ENCODE results near the gene EMC7. TPM values are rescaled to one million over a fixed set of nuclear protein-coding genes. Genes with fewer than 3 reads are reported as not detected.

EMC7 gene
- 10 to 100 TPM; 73.2 to 74.6 TPM for total RNA-seq
- 170 TPM for polyA plus RNA-seq (ENCODE audit: insufficient read depth, low read depth, low replicate concordance)
- long read RNA-seq, donor 1, transcript EMC7-201 (5 exons, 1,155 nt) = major isoform, 112 of 119 reads
- long read RNA-seq, donor 1, partial matches to known transcripts = 0 of 119 reads
- long read RNA-seq, donor 1, other reads (novel, unspliced or antisense) = 6 of 119 reads
- long read RNA-seq, donor 2, transcript EMC7-201 (5 exons, 1,155 nt) = major isoform, 64 of 69 reads
- long read RNA-seq, donor 2, partial matches to known transcripts = 5 of 69 reads
- long read RNA-seq, donor 2, other reads (novel, unspliced or antisense) = 0 of 69 reads

DNA sequence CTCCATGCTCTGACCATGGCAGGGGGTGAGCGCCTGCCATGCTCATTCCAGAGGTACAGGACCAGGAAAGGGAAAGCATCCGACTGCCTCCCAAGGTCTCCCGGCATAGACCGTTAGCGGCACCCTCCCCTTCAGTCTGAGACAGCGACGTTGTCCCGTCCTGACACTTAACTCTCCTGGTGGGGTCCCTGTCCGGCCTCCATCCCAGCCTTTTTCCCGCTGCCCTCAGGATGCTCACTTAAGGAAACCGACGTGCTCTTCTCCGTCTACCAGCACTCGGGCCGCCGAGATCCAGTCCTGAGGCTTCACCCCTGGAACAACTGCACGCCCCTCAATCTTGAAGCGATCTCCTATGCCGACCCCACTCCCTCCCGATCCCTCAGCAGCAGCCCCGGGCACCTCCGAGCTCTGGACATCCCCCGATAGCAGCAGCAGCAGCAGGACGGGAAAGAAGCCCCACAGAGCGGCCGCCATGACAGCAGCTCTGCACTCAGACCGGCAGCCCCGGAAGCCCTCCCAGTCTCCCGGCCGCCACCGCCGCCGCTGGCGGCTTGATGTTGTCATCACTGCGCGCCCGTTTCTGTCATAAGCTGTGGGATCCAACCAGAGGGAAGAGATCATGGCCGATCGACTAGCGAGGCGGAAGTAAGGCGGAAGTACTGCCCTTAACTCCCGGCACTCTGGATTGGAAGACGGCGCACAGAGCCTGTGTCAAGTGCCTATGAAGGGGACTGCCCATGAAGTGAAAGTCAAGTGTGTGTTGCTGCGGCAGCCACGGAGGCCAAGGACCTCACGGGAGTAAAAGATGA lies at the start of gene EMC7, which contains the start of gene PGBD4:
Gene EMC7 (minus strand): TSS at position 497 of the 809 bp plus-strand sequence. CDS start 23 bp downstream, at position 474.
Gene PGBD4 (plus strand): TSS at position 718 of the 809 bp plus-strand sequence. CDS start 449 bp downstream, outside the sequence.
- H3K27ac ChIP-seq = peak within 1 kb of the TSS; percentile 74 to 81
- intact Hi-C loops (cut with DNase I; ENCODE audit: low total_unique reads) = loop anchor here (10.0 kb wide), 1 partner anchor 123 kb away; the partner anchor contains the start of gene EMC4
- peak; percentile 99 for DNase-seq
- H3K27me3 ChIP-seq = no peaks in the 10 kb centered on the region
- TF ChIP-seq, protein P1, sequence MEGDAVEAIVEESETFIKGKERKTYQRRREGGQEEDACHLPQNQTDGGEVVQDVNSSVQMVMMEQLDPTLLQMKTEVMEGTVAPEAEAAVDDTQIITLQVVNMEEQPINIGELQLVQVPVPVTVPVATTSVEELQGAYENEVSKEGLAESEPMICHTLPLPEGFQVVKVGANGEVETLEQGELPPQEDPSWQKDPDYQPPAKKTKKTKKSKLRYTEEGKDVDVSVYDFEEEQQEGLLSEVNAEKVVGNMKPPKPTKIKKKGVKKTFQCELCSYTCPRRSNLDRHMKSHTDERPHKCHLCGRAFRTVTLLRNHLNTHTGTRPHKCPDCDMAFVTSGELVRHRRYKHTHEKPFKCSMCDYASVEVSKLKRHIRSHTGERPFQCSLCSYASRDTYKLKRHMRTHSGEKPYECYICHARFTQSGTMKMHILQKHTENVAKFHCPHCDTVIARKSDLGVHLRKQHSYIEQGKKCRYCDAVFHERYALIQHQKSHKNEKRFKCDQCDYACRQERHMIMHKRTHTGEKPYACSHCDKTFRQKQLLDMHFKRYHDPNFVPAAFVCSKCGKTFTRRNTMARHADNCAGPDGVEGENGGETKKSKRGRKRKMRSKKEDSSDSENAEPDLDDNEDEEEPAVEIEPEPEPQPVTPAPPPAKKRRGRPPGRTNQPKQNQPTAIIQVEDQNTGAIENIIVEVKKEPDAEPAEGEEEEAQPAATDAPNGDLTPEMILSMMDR (IDR thresholded peaks at IDR 0.05) = peak in 1 of 3 experiments; percentile 12
- no peak for TF ChIP-seq POLR2A (IDR thresholded peaks at IDR 0.05)
- H3K4me1 ChIP-seq = peaks cover 4% of the 10 kb centered on the region
- peak within 1 kb of the TSS; percentile 85 to 96 for H3K4me3 ChIP-seq
- no peaks in the 10 kb centered on the region for H3K9me3 ChIP-seq
- 0% methylated on average over 35 to 48 of the region's 48 CpGs for WGBS, 2 donors
- no peaks in the 10 kb centered on the region for H3K36me3 ChIP-seq (ENCODE audit: low read depth, missing control alignments)

DNA sequence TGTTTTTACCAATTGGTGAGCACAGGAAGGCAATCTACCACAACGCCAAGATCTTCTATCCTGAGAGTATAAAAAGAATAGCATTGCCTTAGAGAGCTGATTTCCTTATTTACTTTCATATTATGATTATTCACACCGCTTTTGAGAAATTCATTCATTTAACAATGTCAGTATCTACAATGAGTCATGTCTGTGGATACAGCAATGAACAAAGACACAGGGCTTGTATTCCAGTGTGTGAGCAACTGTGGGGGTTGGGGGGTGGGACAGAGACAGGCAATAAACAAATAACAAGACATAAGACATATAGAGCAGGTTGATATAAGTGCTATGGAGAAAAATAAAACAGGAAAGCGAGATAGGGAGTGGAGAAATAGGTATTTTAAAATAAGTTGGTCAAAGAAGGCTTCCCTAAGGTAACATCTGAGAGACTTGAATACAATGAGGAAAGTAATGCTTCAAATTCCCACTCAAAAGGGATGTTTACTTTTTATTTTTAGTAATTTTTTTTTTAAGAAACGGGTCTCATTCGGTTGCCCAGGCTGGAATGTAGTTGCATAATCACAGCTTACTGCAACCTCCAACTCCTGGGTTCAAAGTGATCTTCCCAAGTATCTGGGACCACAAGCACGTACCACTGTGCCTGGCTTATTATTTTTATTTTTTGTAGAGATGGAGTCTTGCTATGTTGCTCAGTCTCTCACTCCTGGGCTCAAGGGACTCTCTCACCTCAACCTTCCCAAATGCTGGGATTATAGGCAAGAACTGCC lies 45.9 kb upstream of the EMC7 start:
- H3K4me1 ChIP-seq = no peaks in the 10 kb centered on the region
- no peak for DNase-seq
- H3K27ac ChIP-seq = no peak overlapping the region
- no peak overlapping the region for H3K4me3 ChIP-seq
- TF ChIP-seq, protein P1 (IDR thresholded peaks at IDR 0.05) = no peak
- TF ChIP-seq POLR2A (IDR thresholded peaks at IDR 0.05) = no peak
- no peaks in the 10 kb centered on the region for H3K27me3 ChIP-seq
- H3K9me3 ChIP-seq = no peaks in the 10 kb centered on the region
- WGBS, 2 donors = 70 to 72% methylated on average over 6 of the region's 6 CpGs
- intact Hi-C loops (cut with DNase I; ENCODE audit: low total_unique reads) = no loop called here
- no peaks in the 10 kb centered on the region for H3K36me3 ChIP-seq (ENCODE audit: low read depth, missing control alignments)

DNA sequence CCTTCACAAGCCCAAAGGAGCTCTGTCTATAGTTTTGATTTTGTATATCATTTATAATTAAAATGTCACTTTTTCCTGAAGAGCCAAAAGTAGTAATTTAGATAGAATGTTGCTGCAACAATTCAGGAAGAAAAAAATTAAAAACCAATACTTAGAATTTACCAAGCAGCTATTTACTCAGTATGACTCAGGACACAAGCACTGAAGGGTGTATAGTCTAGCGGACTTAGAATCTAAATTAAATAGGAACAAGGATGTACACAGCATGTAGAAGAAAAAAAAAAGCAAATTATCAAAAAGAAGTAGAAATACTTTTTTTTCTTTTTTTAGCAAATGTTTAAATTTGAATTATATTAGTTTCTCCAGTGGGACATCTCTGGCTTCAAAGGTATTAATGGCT lies 31.8 kb upstream of the EMC7 start:
- Histone ChIP-seq H3K27me3 (no peaks in the 10 kb centered on the region), H3K4me3 (no peak overlapping the region), H3K4me1 (peaks cover 5% of the 10 kb centered on the region), H3K36me3 (ENCODE audit: low read depth, missing control alignments) (no peaks in the 10 kb centered on the region), H3K27ac (no peak overlapping the region), H3K9me3 (no peaks in the 10 kb centered on the region)
- 93 to 98% methylated on average over 1 of the region's 1 CpG for WGBS, 2 donors
- TF ChIP-seq, protein P1 (IDR thresholded peaks at IDR 0.05) = no peak
- no peak for TF ChIP-seq POLR2A (IDR thresholded peaks at IDR 0.05)
- no peak for DNase-seq
- intact Hi-C loops (cut with DNase I; ENCODE audit: low total_unique reads) = no loop called here

DNA sequence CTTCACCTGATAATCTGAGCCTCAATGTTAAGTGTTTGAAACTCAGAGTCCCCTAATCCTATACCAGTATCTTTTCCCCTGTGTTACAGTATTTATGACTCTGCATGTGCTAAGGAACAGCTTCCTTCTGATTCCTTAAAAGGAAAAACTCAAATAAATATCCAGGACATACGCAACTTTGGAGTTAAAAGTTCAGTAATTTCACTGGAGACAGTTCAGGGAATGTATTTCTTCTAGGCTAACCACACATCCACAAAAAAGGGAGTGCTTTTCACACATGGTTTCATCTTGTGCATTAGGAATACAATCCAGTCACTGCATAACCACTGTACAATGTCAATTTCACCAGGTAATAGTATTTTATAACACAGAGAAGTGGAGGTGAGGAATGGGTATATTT lies 31.2 kb upstream of the EMC7 start:
- TF ChIP-seq, protein P1 (IDR thresholded peaks at IDR 0.05) = no peak
- TF ChIP-seq POLR2A (IDR thresholded peaks at IDR 0.05) = no peak
- Histone ChIP-seq H3K27ac (no peak overlapping the region), H3K4me3 (no peak overlapping the region), H3K27me3 (no peaks in the 10 kb centered on the region), H3K4me1 (peaks cover 5% of the 10 kb centered on the region), H3K9me3 (no peaks in the 10 kb centered on the region), H3K36me3 (ENCODE audit: low read depth, missing control alignments) (no peaks in the 10 kb centered on the region)
- intact Hi-C loops (cut with DNase I; ENCODE audit: low total_unique reads) = no loop called here
- no peak for DNase-seq
- 94 to 95% methylated on average over 1 of the region's 1 CpG for WGBS, 2 donors

Data from testis (tissue), 5 donors.